ENCODE results near the gene CAMK2B. TPM values are rescaled to one million over a fixed set of nuclear protein-coding genes. Genes with fewer than 3 reads are reported as not detected.
A peak's percentile ranks its signal among the peaks of the same experiment; 100 is the strongest.

Gene CAMK2B
- total RNA-seq, 4 donors from 2014 or later: 0.50 to 2.0 (median 1.2) TPM

DNA sequence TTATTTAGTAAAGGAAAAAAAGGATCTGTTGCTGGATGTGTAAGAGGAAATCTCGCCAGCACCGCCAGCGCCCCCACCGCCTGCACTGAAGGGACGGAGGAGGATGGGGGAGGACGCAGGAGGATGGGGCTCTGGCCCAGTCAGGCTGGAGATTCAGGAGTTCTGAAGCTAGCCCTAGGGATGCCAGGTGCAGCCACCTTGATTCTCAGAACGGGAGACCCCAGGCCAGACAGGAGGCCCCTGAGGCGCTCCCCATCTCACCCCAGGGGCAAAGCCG, 1.3 kb downstream of the CAMK2B start:
- Histone ChIP-seq H3K9me3 (no peaks in the 10 kb centered on the region), H3K27me3 (peaks cover 0 to 47% (median 7%) of the 10 kb centered on the region in 4 donors), H3K4me1 (peaks cover 7 to 19% (median 12%) of the 10 kb centered on the region in 4 donors), H3K27ac (replicated peaks in 1 of 4) (no peak overlapping the region), H3K4me3 (no peak overlapping the region), H3K36me3 (no peaks in the 10 kb centered on the region)
- 35% methylated on average over 8 of the region's 9 CpGs for WGBS
- DNase-seq (ENCODE audit: extremely low spot score): no peak
- intact Hi-C loops (cut with DNase I): no loop called here
- TF ChIP-seq EP300 (IDR thresholded peaks at IDR 0.05): no peak
- no peak for TF ChIP-seq POLR2A (IDR thresholded peaks at IDR 0.05; ENCODE audit: low read depth)
- no peak for TF ChIP-seq POLR2AphosphoS5 (IDR thresholded peaks at IDR 0.05)
- TF ChIP-seq, protein P1, sequence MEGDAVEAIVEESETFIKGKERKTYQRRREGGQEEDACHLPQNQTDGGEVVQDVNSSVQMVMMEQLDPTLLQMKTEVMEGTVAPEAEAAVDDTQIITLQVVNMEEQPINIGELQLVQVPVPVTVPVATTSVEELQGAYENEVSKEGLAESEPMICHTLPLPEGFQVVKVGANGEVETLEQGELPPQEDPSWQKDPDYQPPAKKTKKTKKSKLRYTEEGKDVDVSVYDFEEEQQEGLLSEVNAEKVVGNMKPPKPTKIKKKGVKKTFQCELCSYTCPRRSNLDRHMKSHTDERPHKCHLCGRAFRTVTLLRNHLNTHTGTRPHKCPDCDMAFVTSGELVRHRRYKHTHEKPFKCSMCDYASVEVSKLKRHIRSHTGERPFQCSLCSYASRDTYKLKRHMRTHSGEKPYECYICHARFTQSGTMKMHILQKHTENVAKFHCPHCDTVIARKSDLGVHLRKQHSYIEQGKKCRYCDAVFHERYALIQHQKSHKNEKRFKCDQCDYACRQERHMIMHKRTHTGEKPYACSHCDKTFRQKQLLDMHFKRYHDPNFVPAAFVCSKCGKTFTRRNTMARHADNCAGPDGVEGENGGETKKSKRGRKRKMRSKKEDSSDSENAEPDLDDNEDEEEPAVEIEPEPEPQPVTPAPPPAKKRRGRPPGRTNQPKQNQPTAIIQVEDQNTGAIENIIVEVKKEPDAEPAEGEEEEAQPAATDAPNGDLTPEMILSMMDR (IDR thresholded peaks at IDR 0.05): no peak

GRCh38 chr7:44323381-44324203, 1.8 kb downstream of the CAMK2B start:
- Histone ChIP-seq H3K27me3 (peaks cover 0 to 47% (median 7%) of the 10 kb centered on the region in 4 donors), H3K36me3 (no peaks in the 10 kb centered on the region), H3K27ac (replicated peaks in 1 of 4) (no peak overlapping the region), H3K4me1 (peaks cover 8 to 19% (median 12%) of the 10 kb centered on the region in 4 donors), H3K4me3 (no peak overlapping the region), H3K9me3 (no peaks in the 10 kb centered on the region)
- TF ChIP-seq, protein P1 (IDR thresholded peaks at IDR 0.05): no peak
- TF ChIP-seq EP300 (IDR thresholded peaks at IDR 0.05): no peak
- no peak for TF ChIP-seq POLR2AphosphoS5 (IDR thresholded peaks at IDR 0.05)
- no peak for TF ChIP-seq POLR2A (IDR thresholded peaks at IDR 0.05; ENCODE audit: low read depth)
- peak; percentile 83 for DNase-seq (ENCODE audit: extremely low spot score)
- WGBS: 82% methylated on average over 14 of the region's 17 CpGs
- intact Hi-C loops (cut with DNase I): no loop called here

GRCh38 chr7:44322631-44323363, 2.6 kb downstream of the CAMK2B start:
- intact Hi-C loops (cut with DNase I): no loop called here

GRCh38 chr7:44321796-44322195, 3.6 kb downstream of the CAMK2B start:
- H3K27ac ChIP-seq (replicated peaks in 1 of 4): no peak overlapping the region

More at GRCh38 chr7:44322631-44323363, 2.6 kb downstream of the CAMK2B start:
- TF ChIP-seq, protein P1 (IDR thresholded peaks at IDR 0.05): no peak
- TF ChIP-seq POLR2AphosphoS5 (IDR thresholded peaks at IDR 0.05) (no peak), POLR2A (IDR thresholded peaks at IDR 0.05; ENCODE audit: low read depth) (no peak), EP300 (IDR thresholded peaks at IDR 0.05) (no peak)
- H3K9me3 ChIP-seq: no peaks in the 10 kb centered on the region
- DNase-seq (ENCODE audit: extremely low spot score): peak; percentile 89
- WGBS: 84% methylated on average over 8 of the region's 17 CpGs
- H3K27me3 ChIP-seq: peaks cover 0 to 43% (median 7%) of the 10 kb centered on the region in 4 donors
- H3K4me1 ChIP-seq: peaks cover 10 to 19% (median 12%) of the 10 kb centered on the region in 4 donors
- H3K36me3 ChIP-seq: no peaks in the 10 kb centered on the region
- no peak overlapping the region for H3K4me3 ChIP-seq
- no peak overlapping the region for H3K27ac ChIP-seq (replicated peaks in 1 of 4)

More at GRCh38 chr7:44321796-44322195, 3.6 kb downstream of the CAMK2B start:
- TF ChIP-seq POLR2A (IDR thresholded peaks at IDR 0.05; ENCODE audit: low read depth) (no peak), POLR2AphosphoS5 (IDR thresholded peaks at IDR 0.05) (no peak), EP300 (IDR thresholded peaks at IDR 0.05) (no peak)
- TF ChIP-seq, protein P1 (IDR thresholded peaks at IDR 0.05): no peak
- DNase-seq (ENCODE audit: extremely low spot score): peak; percentile 91
- intact Hi-C loops (cut with DNase I): no loop called here
- peaks cover 10 to 19% (median 12%) of the 10 kb centered on the region in 4 donors for H3K4me1 ChIP-seq
- H3K36me3 ChIP-seq: no peaks in the 10 kb centered on the region
- H3K4me3 ChIP-seq: no peak overlapping the region
- WGBS: 91% methylated on average over 18 of the region's 18 CpGs
- peaks cover 0 to 33% (median 7%) of the 10 kb centered on the region in 4 donors for H3K27me3 ChIP-seq
- H3K9me3 ChIP-seq: no peaks in the 10 kb centered on the region
